Progenitor cell of endocrine pancreas (in vitro differentiated cells): ENCODE data around the gene KLHL24. TPM values are rescaled to one million over a fixed set of nuclear protein-coding genes. Genes with fewer than 3 reads are reported as not detected.
"Not testable (repeated sequence)": the region's sequence is repeated elsewhere in the genome, so short reads cannot be mapped to it uniquely, and the experiment has no call there.

Experiments
- DNase-seq: peaks from one replicate; pipeline ENCODE4 v3.0.0; 2021; ENCODE audit warnings: low spot score; ENCODE audit not compliant: unreplicated experiment
- H3K27ac Mint-ChIP-seq: 2 replicates; pipeline ENCODE4 v1.8.0; 2021; ENCODE audit warnings: mild to moderate bottlenecking, moderate library complexity, mixed read lengths
- H3K27me3 Mint-ChIP-seq: 2 replicates; pipeline ENCODE4 v1.8.0; 2021; ENCODE audit warnings: mixed read lengths
- H3K36me3 Mint-ChIP-seq: 2 replicates; pipeline ENCODE4 v1.8.0; 2022; ENCODE audit warnings: mixed read lengths; ENCODE audit not compliant: insufficient read depth
- H3K4me1 Mint-ChIP-seq: 2 replicates; pipeline ENCODE4 v1.8.0; 2021; ENCODE audit warnings: low read depth, mixed read lengths
- H3K4me3 Mint-ChIP-seq: 2 replicates; pipeline ENCODE4 v1.8.0; 2021; ENCODE audit warnings: low read depth, mild to moderate bottlenecking, moderate library complexity, mixed read lengths
- H3K9me3 Mint-ChIP-seq: 2 replicates; pipeline ENCODE4 v1.8.0; 2021; ENCODE audit warnings: low read depth, mixed read lengths
- total RNA-seq: library from RNA; stranded (reverse); gene quantifications from 2 replicates; pipeline ENCODE4 v1.2.1, GENCODE V29; 2021
- TF ChIP-seq, protein P1 (sequence below): fragments of 200-600 bp; sonication (generic); IDR thresholded peaks from one replicate; pipeline ENCODE4 v1.5.0; 2021; ENCODE audit warnings: antibody characterized with exemption, mild to moderate bottlenecking; ENCODE audit not compliant: unreplicated experiment

KLHL24 gene
- total RNA-seq, 1 donor from 2014 or later, result 79.6 TPM

DNA sequence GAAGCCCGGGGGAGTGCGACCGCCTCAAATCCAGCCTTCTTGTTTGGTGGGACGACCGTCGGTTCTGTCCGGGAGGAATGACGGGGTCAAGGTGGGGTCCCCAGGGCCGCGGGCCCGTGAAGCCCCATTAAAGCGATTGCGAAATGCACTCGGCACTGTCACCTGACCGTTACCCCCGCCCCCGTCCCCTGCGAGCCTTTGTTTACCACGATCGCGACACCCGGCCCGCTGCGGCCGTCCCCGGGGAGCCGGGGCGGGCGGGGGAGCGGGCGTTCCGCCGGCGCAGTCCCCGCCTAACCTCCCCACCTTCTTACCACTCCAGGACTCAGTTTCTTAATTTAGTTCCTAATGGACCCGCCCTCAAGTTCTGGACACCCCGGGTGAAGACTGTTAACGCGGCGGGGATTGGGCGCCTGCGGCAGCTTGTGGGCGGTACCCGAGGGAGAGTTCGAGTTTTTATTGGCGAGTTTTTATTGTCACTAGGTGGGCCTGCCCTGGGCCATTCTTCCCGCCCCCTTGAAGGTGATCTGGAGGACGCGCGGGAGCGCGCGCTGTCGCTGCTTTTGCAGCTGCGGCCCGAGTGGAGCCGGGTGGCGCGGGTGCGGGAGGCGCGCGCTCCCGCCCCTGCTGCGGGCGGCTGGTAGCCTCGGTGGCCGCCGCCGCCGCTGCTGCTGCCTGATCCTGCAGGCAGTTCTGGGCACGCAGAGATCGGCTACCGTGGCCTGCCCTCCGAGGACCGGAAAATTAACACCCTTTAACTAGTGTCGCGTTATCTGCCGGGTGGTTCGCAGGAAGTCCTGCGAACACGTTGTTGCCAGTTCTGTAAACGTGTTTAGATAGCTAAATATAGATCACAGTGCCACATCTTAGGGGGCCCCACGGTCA is 1.0 kb downstream of the KLHL24 start:
- TF ChIP-seq, protein P1, sequence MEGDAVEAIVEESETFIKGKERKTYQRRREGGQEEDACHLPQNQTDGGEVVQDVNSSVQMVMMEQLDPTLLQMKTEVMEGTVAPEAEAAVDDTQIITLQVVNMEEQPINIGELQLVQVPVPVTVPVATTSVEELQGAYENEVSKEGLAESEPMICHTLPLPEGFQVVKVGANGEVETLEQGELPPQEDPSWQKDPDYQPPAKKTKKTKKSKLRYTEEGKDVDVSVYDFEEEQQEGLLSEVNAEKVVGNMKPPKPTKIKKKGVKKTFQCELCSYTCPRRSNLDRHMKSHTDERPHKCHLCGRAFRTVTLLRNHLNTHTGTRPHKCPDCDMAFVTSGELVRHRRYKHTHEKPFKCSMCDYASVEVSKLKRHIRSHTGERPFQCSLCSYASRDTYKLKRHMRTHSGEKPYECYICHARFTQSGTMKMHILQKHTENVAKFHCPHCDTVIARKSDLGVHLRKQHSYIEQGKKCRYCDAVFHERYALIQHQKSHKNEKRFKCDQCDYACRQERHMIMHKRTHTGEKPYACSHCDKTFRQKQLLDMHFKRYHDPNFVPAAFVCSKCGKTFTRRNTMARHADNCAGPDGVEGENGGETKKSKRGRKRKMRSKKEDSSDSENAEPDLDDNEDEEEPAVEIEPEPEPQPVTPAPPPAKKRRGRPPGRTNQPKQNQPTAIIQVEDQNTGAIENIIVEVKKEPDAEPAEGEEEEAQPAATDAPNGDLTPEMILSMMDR, result no peak

DNA sequence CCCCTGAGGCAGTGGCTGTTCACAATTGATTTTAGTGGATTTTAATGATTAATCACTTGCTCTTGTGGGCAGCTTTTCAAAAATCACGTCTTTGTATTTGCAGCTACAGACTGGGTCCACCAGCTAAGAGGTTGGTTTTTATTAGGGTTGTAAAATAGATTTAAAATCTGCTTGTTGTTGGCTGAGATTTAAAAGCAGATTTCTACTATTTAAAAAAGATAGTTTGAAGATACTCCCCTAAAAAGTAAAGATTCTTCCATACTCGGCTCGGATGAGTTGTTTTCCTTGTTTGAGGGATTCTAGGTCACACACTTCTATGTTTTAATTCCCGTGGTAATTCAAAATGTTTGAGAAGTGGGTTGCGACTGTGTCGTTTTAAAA is 1.7 kb downstream of the KLHL24 start:
- H3K9me3 Mint-ChIP-seq, result no peaks in the 10 kb centered on the region
- peak overlapping the region; percentile 96 for H3K27ac Mint-ChIP-seq
- DNase-seq, result no peak
- TF ChIP-seq, protein P1, result no peak
- peak overlapping the region; percentile 91 for H3K4me3 Mint-ChIP-seq
- peaks cover 4% of the 10 kb centered on the region for H3K36me3 Mint-ChIP-seq
- peaks cover 19% of the 10 kb centered on the region for H3K4me1 Mint-ChIP-seq
- H3K27me3 Mint-ChIP-seq, result no peaks in the 10 kb centered on the region

More for the DNA sequence above, 1.0 kb downstream of the KLHL24 start:
- Mint-ChIP-seq H3K36me3 (peaks cover under 1% of the 10 kb centered on the region), H3K27me3 (no peaks in the 10 kb centered on the region), H3K9me3 (no peaks in the 10 kb centered on the region), H3K4me1 (peaks cover 17% of the 10 kb centered on the region), H3K4me3 (peak overlapping the region; percentile 91), H3K27ac (peak overlapping the region; percentile 99)
- DNase-seq, result peak; percentile 89

DNA sequence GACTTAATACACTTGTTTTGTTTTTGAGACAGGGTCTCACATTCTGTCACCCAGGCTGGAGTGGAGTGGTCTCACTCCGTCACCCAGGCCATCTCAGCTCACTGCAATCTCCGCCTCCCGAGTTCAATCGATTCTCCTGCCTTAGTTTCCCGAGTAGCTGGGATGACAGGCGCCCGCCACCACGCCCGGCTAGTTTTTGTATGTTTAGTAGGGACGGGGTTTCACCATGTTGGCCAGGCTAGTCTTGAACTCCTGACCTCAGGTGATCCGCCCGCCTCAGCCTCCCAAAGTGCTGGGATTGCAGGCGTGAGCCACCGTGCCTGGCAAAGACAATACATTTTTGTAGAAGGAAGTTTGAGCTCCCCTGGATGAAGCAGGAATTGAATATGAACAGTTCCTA is 2.2 kb downstream of the KLHL24 start:
- H3K27me3 Mint-ChIP-seq, H3K9me3 Mint-ChIP-seq, DNase-seq, H3K36me3 Mint-ChIP-seq: not testable (repeated sequence)
- Mint-ChIP-seq H3K4me3 (peak overlapping the region; percentile 91), H3K27ac (peak overlapping the region; percentile 96), H3K4me1 (peaks cover 19% of the 10 kb centered on the region)

DNA sequence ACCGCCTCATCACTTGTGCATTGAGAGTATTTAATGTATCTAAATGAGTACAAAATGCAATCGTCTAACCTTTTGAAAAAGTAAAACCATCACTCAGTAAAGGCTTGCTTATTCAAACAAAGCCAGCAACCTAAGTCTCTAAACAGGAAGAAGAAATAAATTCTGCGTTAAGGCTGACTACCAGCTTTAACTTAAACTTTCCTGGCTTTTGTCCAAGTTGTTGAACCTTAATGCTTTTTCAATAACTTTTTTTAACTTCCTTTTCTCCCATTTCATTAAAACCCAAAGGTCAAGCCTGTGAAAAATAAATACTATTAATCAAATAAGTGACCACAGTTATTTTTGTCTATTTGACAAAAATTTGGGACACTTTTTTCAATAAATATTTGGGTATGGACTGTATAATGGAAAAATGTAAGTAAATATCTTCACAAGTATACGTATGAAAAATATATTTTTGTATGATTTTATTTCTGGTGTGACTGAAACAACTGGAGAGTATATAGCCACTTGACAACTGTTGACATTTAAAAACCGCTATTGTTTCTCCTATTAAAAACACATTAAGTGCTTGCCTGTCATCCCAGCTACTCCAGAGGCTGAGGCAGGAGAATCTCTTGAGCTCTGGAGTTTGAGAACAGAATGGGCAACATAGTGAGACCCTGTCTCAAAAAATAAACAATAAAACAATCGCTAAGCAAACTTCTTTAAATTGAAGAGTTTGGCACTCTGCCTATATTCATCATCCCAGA is 2.9 kb downstream of the KLHL24 start:
- Mint-ChIP-seq H3K4me1 (peaks cover 19% of the 10 kb centered on the region), H3K27ac (peak overlapping the region; percentile 96), H3K9me3 (no peaks in the 10 kb centered on the region), H3K4me3 (peak overlapping the region; percentile 91), H3K27me3 (no peaks in the 10 kb centered on the region), H3K36me3 (peaks cover 6% of the 10 kb centered on the region)
- TF ChIP-seq, protein P1, result no peak
- DNase-seq, result no peak

DNA sequence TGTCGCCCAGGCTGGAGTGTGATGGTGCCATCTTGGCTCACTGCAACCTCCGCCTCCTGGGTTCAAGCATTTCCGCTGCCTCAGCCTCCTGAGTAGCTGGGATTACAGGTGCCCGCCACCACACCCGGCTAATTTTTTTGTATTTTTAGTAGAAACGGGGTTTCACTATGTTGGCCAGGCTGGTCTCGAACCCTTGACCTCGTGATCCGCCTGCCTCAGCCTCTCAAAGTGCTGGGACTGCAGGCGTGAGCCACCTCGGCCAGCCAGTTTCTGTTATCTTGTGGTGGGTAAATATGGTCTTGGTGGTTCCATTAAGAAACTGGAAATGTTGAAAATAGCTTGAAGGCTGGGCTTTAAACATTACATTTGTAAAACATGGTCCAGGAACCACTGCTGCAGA is 5.2 kb downstream of the KLHL24 start:
- peaks cover 19% of the 10 kb centered on the region for H3K4me1 Mint-ChIP-seq
- peaks cover 11% of the 10 kb centered on the region for H3K36me3 Mint-ChIP-seq
- not testable (repeated sequence) for H3K27ac Mint-ChIP-seq, DNase-seq, H3K4me3 Mint-ChIP-seq, H3K27me3 Mint-ChIP-seq, H3K9me3 Mint-ChIP-seq

DNA sequence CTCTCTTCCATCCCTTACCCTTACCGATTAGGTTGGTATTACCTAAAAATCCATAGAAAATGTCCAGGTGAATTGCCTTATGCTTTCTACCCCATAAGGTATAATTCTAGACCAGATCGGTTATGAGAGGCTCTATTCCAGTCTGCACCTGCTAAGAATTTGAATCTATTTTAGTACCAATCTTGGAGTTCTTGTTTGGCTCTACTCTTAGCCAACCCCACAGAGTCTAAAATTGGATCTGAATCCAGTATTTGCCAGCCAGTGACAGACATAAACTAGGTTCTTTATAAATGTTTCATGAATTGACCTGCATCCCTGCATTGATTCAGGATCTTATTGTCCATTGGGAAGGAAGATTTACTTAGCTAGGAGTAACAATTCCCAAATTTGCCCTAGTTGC is 6.5 kb downstream of the KLHL24 start:
- no peak for DNase-seq
- H3K36me3 Mint-ChIP-seq, result peaks cover 16% of the 10 kb centered on the region
- TF ChIP-seq, protein P1, result no peak
- peak overlapping the region; percentile 76 for H3K27ac Mint-ChIP-seq
- no peaks in the 10 kb centered on the region for H3K9me3 Mint-ChIP-seq
- no peaks in the 10 kb centered on the region for H3K27me3 Mint-ChIP-seq
- H3K4me3 Mint-ChIP-seq, result no peak overlapping the region
- H3K4me1 Mint-ChIP-seq, result peaks cover 19% of the 10 kb centered on the region
